Neural progenitor cell (in vitro differentiated cells): ENCODE measurements around the gene GNAT1. TPM values are rescaled to one million over a fixed set of nuclear protein-coding genes. Genes with fewer than 3 reads are reported as not detected.

Experiments
- DNase-seq: peaks from one replicate; pipeline ENCODE4 v3.0.0-alpha.2; 2016; ENCODE audit warnings: low spot score
- H2AFZ ChIP-seq: fragments of 200-600 bp; sonication (generic); replicated peaks from 2 replicates; pipeline ENCODE4 v1.6.1; 2016; ENCODE audit warnings: antibody characterized with exemption
- H3F3A ChIP-seq: fragments of 200-600 bp; sonication (generic); 2 replicates; pipeline ENCODE4 v1.6.1; 2016; ENCODE audit warnings: antibody characterized with exemption, low read depth
- H3K27ac ChIP-seq: fragments of 200-600 bp; sonication (generic); 2 replicates; pipeline ENCODE4 v1.5.1; 2016; ENCODE audit warnings: mild to moderate bottlenecking
- H3K27me3 ChIP-seq: fragments of 200-600 bp; sonication (generic); 2 replicates; pipeline ENCODE4 v1.6.1; 2016; ENCODE audit warnings: mild to moderate bottlenecking, moderate library complexity
- H3K36me3 ChIP-seq: fragments of 200-600 bp; sonication (generic); 2 replicates; pipeline ENCODE4 v1.5.1; 2016
- H3K4me1 ChIP-seq: fragments of 200-600 bp; sonication (generic); 2 replicates; pipeline ENCODE4 v1.6.1; 2016; ENCODE audit warnings: mixed run types
- H3K4me2 ChIP-seq: fragments of 200-600 bp; sonication (generic); 2 replicates; pipeline ENCODE4 v1.6.1; 2016
- H3K4me3 ChIP-seq: fragments of 200-600 bp; sonication (generic); 2 replicates; pipeline ENCODE4 v1.5.1; 2016
- H3K79me2 ChIP-seq: fragments of 200-600 bp; sonication (generic); 2 replicates; pipeline ENCODE4 v1.6.1; 2016; ENCODE audit warnings: low read depth
- H3K9ac ChIP-seq: fragments of 200-600 bp; sonication (generic); 2 replicates; pipeline ENCODE4 v1.6.1; 2016
- H3K9me3 ChIP-seq: fragments of 200-600 bp; sonication (generic); 2 replicates; pipeline ENCODE4 v1.5.1; 2016; ENCODE audit warnings: low read depth
- H4K20me1 ChIP-seq: fragments of 200-600 bp; sonication (generic); 2 replicates; pipeline ENCODE4 v1.6.1; 2016; ENCODE audit warnings: low read depth
- H3K27ac Mint-ChIP-seq: 3 replicates; pipeline ENCODE4 v1.8.0; 2021; ENCODE audit warnings: mixed read lengths
- H3K27me3 Mint-ChIP-seq: 2 replicates; pipeline ENCODE4 v1.8.0; 2022; ENCODE audit warnings: low read depth, mild to moderate bottlenecking, inconsistent platforms, moderate library complexity, mixed read lengths; ENCODE audit not compliant: insufficient read depth
- H3K36me3 Mint-ChIP-seq: 3 replicates; pipeline ENCODE4 v1.8.0; 2021; ENCODE audit warnings: mixed read lengths
- H3K4me1 Mint-ChIP-seq: 3 replicates; pipeline ENCODE4 v1.8.0; 2021; ENCODE audit warnings: mixed read lengths
- H3K4me3 Mint-ChIP-seq: 3 replicates; pipeline ENCODE4 v1.8.0; 2021; ENCODE audit warnings: mild to moderate bottlenecking, moderate library complexity, mixed read lengths
- H3K9me3 Mint-ChIP-seq: 3 replicates; pipeline ENCODE4 v1.8.0; 2020; ENCODE audit warnings: mixed read lengths
- EZH2 ChIP-seq: fragments of 200-600 bp; sonication (generic); IDR thresholded peaks from 2 replicates; pipeline ENCODE4 v1.6.1; 2017; ENCODE audit warnings: antibody characterized with exemption, mild to moderate bottlenecking, moderate library complexity
- EZH2phosphoT487 ChIP-seq: fragments of 200-600 bp; sonication (generic); IDR thresholded peaks from 2 replicates; pipeline ENCODE4 v1.6.1; 2017; ENCODE audit warnings: antibody characterized with exemption
- total RNA-seq: library from RNA; depleted of rRNA; stranded (reverse); fragments of >200 nt; gene quantifications from 2 replicates; pipeline ENCODE4 v1.2.3, GENCODE V29; 2015; ENCODE audit warnings: low replicate concordance
- TF ChIP-seq, protein P1 (sequence below): fragments of 200-600 bp; sonication (generic); IDR thresholded peaks from 2 replicates; pipeline ENCODE4 v1.5.1; 2017; ENCODE audit warnings: antibody characterized with exemption, mild to moderate bottlenecking

GNAT1 gene
- total RNA-seq, 1 donor from 2014 or later: not detected

DNA sequence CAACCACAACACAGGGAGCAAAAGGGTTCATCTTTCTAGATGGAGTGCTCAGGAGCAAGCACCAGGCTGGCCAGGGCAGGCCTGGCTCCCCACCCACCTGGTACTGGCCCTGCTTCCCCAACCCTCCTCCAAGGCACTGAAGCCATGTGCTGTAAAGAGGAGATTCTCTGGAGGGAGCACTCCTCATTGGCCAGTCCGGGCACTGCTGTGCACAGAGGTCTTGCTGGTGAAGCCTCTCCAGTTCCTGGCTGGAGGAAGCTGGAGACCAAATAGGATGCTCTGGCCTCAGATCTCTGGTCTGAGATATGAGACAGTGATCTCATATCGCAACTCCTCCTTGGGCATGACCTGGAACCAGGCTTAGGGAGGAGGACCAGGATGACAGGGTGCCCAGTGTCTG lies 44.0 kb upstream of the GNAT1 start:
- Mint-ChIP-seq H3K9me3 (peaks cover under 1% of the 10 kb centered on the region), H3K4me3 (no peak overlapping the region), H3K27ac (peak overlapping the region; percentile 63), H3K4me1 (peaks cover 24% of the 10 kb centered on the region), H3K36me3 (no peaks in the 10 kb centered on the region), H3K27me3 (peaks cover 16% of the 10 kb centered on the region)
- H4K20me1 ChIP-seq: no peaks in the 10 kb centered on the region
- H3K27ac ChIP-seq: no peak overlapping the region
- peaks cover 24% of the 10 kb centered on the region for H3K4me1 ChIP-seq
- H3K27me3 ChIP-seq: no peaks in the 10 kb centered on the region
- H2AFZ ChIP-seq: no peak overlapping the region
- TF ChIP-seq EZH2phosphoT487: no peak
- TF ChIP-seq, protein P1, sequence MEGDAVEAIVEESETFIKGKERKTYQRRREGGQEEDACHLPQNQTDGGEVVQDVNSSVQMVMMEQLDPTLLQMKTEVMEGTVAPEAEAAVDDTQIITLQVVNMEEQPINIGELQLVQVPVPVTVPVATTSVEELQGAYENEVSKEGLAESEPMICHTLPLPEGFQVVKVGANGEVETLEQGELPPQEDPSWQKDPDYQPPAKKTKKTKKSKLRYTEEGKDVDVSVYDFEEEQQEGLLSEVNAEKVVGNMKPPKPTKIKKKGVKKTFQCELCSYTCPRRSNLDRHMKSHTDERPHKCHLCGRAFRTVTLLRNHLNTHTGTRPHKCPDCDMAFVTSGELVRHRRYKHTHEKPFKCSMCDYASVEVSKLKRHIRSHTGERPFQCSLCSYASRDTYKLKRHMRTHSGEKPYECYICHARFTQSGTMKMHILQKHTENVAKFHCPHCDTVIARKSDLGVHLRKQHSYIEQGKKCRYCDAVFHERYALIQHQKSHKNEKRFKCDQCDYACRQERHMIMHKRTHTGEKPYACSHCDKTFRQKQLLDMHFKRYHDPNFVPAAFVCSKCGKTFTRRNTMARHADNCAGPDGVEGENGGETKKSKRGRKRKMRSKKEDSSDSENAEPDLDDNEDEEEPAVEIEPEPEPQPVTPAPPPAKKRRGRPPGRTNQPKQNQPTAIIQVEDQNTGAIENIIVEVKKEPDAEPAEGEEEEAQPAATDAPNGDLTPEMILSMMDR: no peak
- no peak for TF ChIP-seq EZH2
- no peak overlapping the region for H3K9ac ChIP-seq
- H3K79me2 ChIP-seq: no peaks in the 10 kb centered on the region
- peaks cover 14% of the 10 kb centered on the region for H3F3A ChIP-seq
- no peak for DNase-seq
- no peaks in the 10 kb centered on the region for H3K9me3 ChIP-seq
- no peaks in the 10 kb centered on the region for H3K36me3 ChIP-seq
- H3K4me3 ChIP-seq: no peak overlapping the region
- H3K4me2 ChIP-seq: no peak overlapping the region

DNA sequence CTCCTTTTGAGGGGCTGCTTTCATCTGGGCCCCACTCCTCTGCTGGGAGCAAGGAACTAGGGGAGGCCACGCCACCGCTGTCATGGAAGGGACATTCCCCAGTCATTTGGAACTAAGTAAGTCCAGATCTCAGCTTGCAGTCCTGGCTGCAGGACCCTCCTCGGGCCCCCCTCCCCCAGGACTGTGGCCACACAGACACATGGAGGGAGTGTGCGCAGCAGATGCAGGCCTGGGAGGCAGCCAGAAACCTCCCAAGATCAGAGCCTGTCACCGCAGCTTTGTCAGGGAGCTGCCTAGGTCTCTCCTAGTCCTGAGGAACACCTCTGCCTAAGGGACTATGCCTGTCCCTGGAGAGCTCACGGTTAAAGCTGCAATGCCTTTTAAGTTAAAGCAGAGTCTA lies 43.5 kb upstream of the GNAT1 start:
- Mint-ChIP-seq H3K27me3 (peaks cover 17% of the 10 kb centered on the region), H3K9me3 (no peaks in the 10 kb centered on the region), H3K36me3 (no peaks in the 10 kb centered on the region), H3K4me1 (peaks cover 24% of the 10 kb centered on the region), H3K4me3 (no peak overlapping the region), H3K27ac (peak overlapping the region; percentile 63)
- H3K9me3 ChIP-seq: no peaks in the 10 kb centered on the region
- peaks cover 24% of the 10 kb centered on the region for H3K4me1 ChIP-seq
- H3K27me3 ChIP-seq: peaks cover 4% of the 10 kb centered on the region
- H4K20me1 ChIP-seq: no peaks in the 10 kb centered on the region
- no peak overlapping the region for H3K27ac ChIP-seq
- H3K36me3 ChIP-seq: no peaks in the 10 kb centered on the region
- H3K79me2 ChIP-seq: no peaks in the 10 kb centered on the region
- no peak overlapping the region for H3K9ac ChIP-seq
- H3K4me2 ChIP-seq: no peak overlapping the region
- TF ChIP-seq EZH2: no peak
- no peak for TF ChIP-seq EZH2phosphoT487
- DNase-seq: no peak
- no peak overlapping the region for H3K4me3 ChIP-seq
- no peak overlapping the region for H2AFZ ChIP-seq
- H3F3A ChIP-seq: peaks cover 14% of the 10 kb centered on the region

DNA sequence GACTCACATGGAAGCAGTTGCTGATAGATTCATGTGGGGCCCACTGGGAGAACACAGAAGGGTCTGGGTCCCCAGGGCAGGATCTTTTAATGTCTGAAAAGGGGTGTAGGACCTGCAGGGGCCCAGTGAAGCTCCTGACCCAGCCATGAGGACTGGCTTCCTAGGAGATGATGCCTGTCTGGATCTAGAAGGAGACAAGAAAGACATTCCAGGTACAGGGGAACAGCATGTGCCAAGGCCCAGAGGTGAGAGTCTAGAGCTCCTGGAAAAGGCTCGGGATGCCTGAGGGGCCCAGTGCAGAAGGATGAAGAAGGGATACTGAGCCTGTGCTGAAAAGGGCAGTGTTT lies 41.0 kb upstream of the GNAT1 start:
- Histone ChIP-seq H3K79me2 (no peaks in the 10 kb centered on the region), H3K9me3 (no peaks in the 10 kb centered on the region), H3K36me3 (no peaks in the 10 kb centered on the region), H4K20me1 (no peaks in the 10 kb centered on the region), H3K9ac (no peak overlapping the region), H2AFZ (peak overlapping the region; percentile 70), H3K4me3 (no peak overlapping the region), H3K27ac (no peak overlapping the region), H3F3A (peaks cover 14% of the 10 kb centered on the region), H3K4me1 (peaks cover 24% of the 10 kb centered on the region), H3K4me2 (no peak overlapping the region), H3K27me3 (peaks cover 24% of the 10 kb centered on the region)
- H3K36me3 Mint-ChIP-seq: no peaks in the 10 kb centered on the region
- peaks cover 28% of the 10 kb centered on the region for H3K4me1 Mint-ChIP-seq
- no peak overlapping the region for H3K4me3 Mint-ChIP-seq
- peaks cover 25% of the 10 kb centered on the region for H3K27me3 Mint-ChIP-seq
- no peak for TF ChIP-seq EZH2
- no peak for TF ChIP-seq EZH2phosphoT487
- TF ChIP-seq, protein P1: no peak
- no peak for DNase-seq
- peak overlapping the region; percentile 13 for H3K27ac Mint-ChIP-seq
- peaks cover 3% of the 10 kb centered on the region for H3K9me3 Mint-ChIP-seq

DNA sequence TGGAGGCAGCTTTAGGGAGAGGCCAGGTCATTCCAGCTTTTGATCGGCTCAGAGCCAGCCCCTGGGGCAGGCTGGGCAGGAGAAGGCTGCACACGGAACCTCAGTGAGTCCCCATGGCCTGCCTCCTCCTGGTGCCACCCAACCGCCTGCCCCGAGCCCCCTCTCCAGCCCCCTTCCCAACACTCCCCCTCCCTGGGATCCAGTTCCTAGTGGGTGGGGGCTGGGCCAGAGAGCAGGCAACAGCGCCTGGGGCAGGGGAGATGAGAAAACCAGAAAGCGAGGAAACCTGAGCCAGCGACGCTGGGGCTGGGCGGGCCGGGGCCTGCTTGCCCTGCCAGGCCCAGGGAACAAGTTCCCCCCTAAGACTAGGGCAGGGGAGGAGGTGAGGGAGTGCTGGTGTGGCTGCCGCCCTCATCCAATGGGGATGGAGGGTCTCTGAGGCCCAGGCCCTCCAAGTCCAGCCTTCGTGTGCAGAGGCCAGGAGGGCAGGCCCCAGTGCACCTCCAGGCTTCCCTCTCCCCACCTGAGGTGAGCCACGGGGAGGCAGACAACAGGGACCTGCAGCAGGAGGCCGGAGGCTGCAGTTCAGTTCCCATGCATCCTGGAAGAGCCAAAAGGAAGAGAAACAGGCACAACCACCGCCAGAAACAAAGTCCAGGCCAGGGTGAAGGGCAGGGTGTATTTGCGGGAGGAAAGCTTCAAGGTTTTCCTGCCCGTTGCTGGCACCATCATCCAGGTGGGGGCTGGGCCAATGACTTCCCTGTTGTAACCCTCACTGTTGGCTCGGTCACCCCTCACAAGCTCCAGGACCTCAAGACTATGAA lies 40.3 kb upstream of the GNAT1 start:
- Histone ChIP-seq H3K9ac (no peak overlapping the region), H3F3A (peaks cover 14% of the 10 kb centered on the region), H3K79me2 (peaks cover 7% of the 10 kb centered on the region), H3K36me3 (no peaks in the 10 kb centered on the region), H3K4me3 (no peak overlapping the region), H3K27me3 (peaks cover 30% of the 10 kb centered on the region), H3K4me2 (peak overlapping the region; percentile 32), H3K9me3 (no peaks in the 10 kb centered on the region), H3K27ac (peak overlapping the region; percentile 69), H4K20me1 (peaks cover 7% of the 10 kb centered on the region), H2AFZ (peak overlapping the region; percentile 70), H3K4me1 (peaks cover 26% of the 10 kb centered on the region)
- peak; percentile 78 for DNase-seq
- H3K27ac Mint-ChIP-seq: peak overlapping the region; percentile 13
- TF ChIP-seq EZH2 (no peak), EZH2phosphoT487 (no peak)
- TF ChIP-seq, protein P1: no peak
- H3K4me1 Mint-ChIP-seq: peaks cover 32% of the 10 kb centered on the region
- H3K4me3 Mint-ChIP-seq: no peak overlapping the region
- no peaks in the 10 kb centered on the region for H3K36me3 Mint-ChIP-seq
- peaks cover 30% of the 10 kb centered on the region for H3K27me3 Mint-ChIP-seq
- H3K9me3 Mint-ChIP-seq: peaks cover 7% of the 10 kb centered on the region
